K562 (cell line): ENCODE measurements around the gene SMAP2. TPM values are rescaled to one million over a fixed set of nuclear protein-coding genes. Genes with fewer than 3 reads are reported as not detected.

ENCODE experiments used
- CBFA2T3 ChIP-seq: fragments of 450-650 bp; IDR thresholded peaks from 2 replicates; pipeline ENCODE4 v1.6.1; 2017
- CXXC5 ChIP-seq: fragments of 250-450 bp; sonication (Bioruptor Pico); IDR thresholded peaks from 2 replicates; pipeline ENCODE4 v1.8.0; 2022; ENCODE audit warnings: inconsistent platforms, mild to moderate bottlenecking, moderate library complexity
- FOSL1 ChIP-seq: fragments of 200-800 bp; sonication (Bioruptor generic); conservative IDR thresholded peaks from 2 replicates; pipeline ENCODE4 v1.6.1; 2016; ENCODE audit warnings: missing genetic modification characterization, missing compliant biosample characterization
- HDAC8 ChIP-seq: fragments of 450-650 bp; IDR thresholded peaks from 2 replicates; pipeline ENCODE4 v1.6.1; 2016; ENCODE audit warnings: mild to moderate bottlenecking, missing genetic modification characterization, moderate library complexity, missing compliant biosample characterization
- JUN ChIP-seq, 2 experiments: sonication (generic) in 1 of 2; formaldehyde crosslinking in 1 of 2; IDR thresholded peaks; 2 replicates each; pipeline versions ENCODE4 v1.6.1 to v1.8.0; 2012 to 2022; ENCODE audit warnings: borderline replicate concordance in 2 of 2, mild to moderate bottlenecking in 2 of 2, improper control_type of control experiment in 1 of 2, low read depth in 1 of 2, low read length in 1 of 2, missing genetic modification reagents in 1 of 2
- MBD2 ChIP-seq: sonication (generic); IDR thresholded peaks from 2 replicates; pipeline ENCODE4 v1.6.1; 2016; ENCODE audit warnings: low read depth, borderline replicate concordance
- MED1 ChIP-seq: sonication (generic); formaldehyde crosslinking; IDR thresholded peaks from 2 replicates; pipeline ENCODE4 v1.8.1; 2023; ENCODE audit warnings: missing genetic modification reagents, borderline replicate concordance
- MIER1 ChIP-seq: fragments of 450-650 bp; IDR thresholded peaks from 2 replicates; pipeline ENCODE4 v1.6.1; 2016; ENCODE audit warnings: antibody characterized with exemption, mild to moderate bottlenecking, low read depth
- NEUROD1 ChIP-seq: fragments of 150-350 bp; IDR thresholded peaks from 2 replicates; pipeline ENCODE4 v1.6.1; 2014; ENCODE audit warnings: borderline replicate concordance, low read length, low read depth; ENCODE audit not compliant: partially characterized antibody
- NR2C1 ChIP-seq, 2 experiments: fragments of 450-650 bp; IDR thresholded peaks; 2 replicates each; pipeline ENCODE4 v1.6.1; 2017; ENCODE audit warnings: mild to moderate bottlenecking in 2 of 2, antibody characterized with exemption in 1 of 2, inconsistent platforms in 1 of 2, missing compliant biosample characterization in 1 of 2, missing genetic modification characterization in 1 of 2
- POLR2G ChIP-seq: fragments of 200-400 bp; formaldehyde crosslinking; IDR thresholded peaks from 2 replicates; pipeline ENCODE4 v1.6.1; 2017; ENCODE audit warnings: low read depth, mild to moderate bottlenecking, antibody characterized with exemption, low read length, moderate library complexity
- SETDB1 ChIP-seq: IDR thresholded peaks from one replicate; pipeline ENCODE4 v1.6.1; 2012; ENCODE audit warnings: low read length, control low read depth, inconsistent platforms
- TFAP4 ChIP-seq: sonication (generic); formaldehyde crosslinking; IDR thresholded peaks from 2 replicates; pipeline ENCODE4 v1.8.0; 2022; ENCODE audit warnings: missing genetic modification reagents, mild to moderate bottlenecking, moderate library complexity, borderline replicate concordance
- TRIM24 ChIP-seq, 2 experiments: fragments of 450-650 bp; IDR thresholded peaks; 2 replicates each; pipeline ENCODE4 v1.6.1; 2016
- ZNF124 ChIP-seq: sonication (generic); formaldehyde crosslinking; IDR thresholded peaks from 2 replicates; pipeline ENCODE4 v1.8.1; 2022; ENCODE audit warnings: missing genetic modification reagents
- ZNF146 ChIP-seq: IDR thresholded peaks from one replicate; pipeline ENCODE4 v1.6.1; 2018; ENCODE audit warnings: missing compliant biosample characterization; ENCODE audit not compliant: unreplicated experiment
- ZNF253 ChIP-seq: fragments of 250-450 bp; sonication (Bioruptor Pico); conservative IDR thresholded peaks from 2 replicates; pipeline ENCODE4 v1.6.1; 2021; ENCODE audit warnings: mild to moderate bottlenecking
- polyA plus RNA-seq, 8 experiments: library from polyadenylated mRNA; depleted of rRNA in 4 of 8; stranded (reverse) in 5 of 8; unstranded in 3 of 8; fragments of >200 nt; fragmentation: Nextera tagmentation in 2 of 8; fragmentation: Illumina TruSeq in 1 of 8; extraction: Ambion mirVana in 2 of 8; extraction: Trizol in 1 of 8; gene quantifications; 2 replicates each; pipeline versions ENCODE4 v1.2.1 to v1.2.3, GENCODE V29; 2011 to 2014; ENCODE audit warnings: inconsistent platforms in 1 of 8, missing spikeins in 1 of 8
- total RNA-seq, 7 experiments: library from RNA; depleted of rRNA in 6 of 7; stranded (reverse); fragments of >200 nt in 6 of 7; fragmentation: Illumina TruSeq in 2 of 7; extraction: Trizol in 2 of 7; gene quantifications; 2 replicates each; pipeline versions ENCODE4 v1.2.1 to v1.2.3, GENCODE V29; 2011 to 2021; ENCODE audit warnings: low replicate concordance in 1 of 7

Gene SMAP2
- total and polyA plus RNA-seq, 9 of the 15 experiments (the other 6 are each of a cell fraction or from before 2014, with no cell fraction given) = 38.7 to 212 (median 94.1) TPM

DNA sequence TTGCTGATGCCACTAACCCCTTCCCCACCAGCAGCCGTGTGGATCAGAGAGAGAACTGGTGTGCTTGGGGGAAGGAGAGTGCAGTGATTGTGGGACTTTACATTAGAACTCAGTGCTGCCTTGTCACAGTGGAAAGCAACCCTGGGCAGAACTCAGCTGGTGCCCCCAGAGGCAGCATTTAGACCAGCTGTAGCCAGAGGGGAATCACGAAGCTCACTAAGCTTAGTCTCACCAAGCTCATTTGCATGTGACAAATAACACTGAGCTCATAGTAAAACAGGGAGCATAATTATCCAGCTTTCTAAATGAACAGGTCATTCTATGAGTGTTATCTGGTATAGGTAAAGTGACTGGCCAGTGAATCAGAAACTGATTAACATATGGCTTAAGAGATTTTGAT is 9.8 kb upstream of the SMAP2 start (continued):
- TF ChIP-seq NR2C1 (IDR thresholded peaks at IDR 0.05) = no peak
- no peak for TF ChIP-seq NR2C1 (tag; IDR thresholded peaks at IDR 0.05)
- no peak for TF ChIP-seq MIER1
- no peak for TF ChIP-seq POLR2G
- TF ChIP-seq ZNF124 (CRISPR knock-in tag) = no peak
- peak; percentile 48 for TF ChIP-seq FOSL1 (tag)
- TF ChIP-seq ZNF253 = no peak
- TF ChIP-seq CXXC5 = no peak
- no peak for TF ChIP-seq TRIM24 (IDR thresholded peaks at IDR 0.05)
- TF ChIP-seq NEUROD1 = no peak
- TF ChIP-seq HDAC8 = no peak
- TF ChIP-seq CBFA2T3 = peak; percentile 23; the same call in 1 of the 2 replicates
- peak; percentile 42; the same call in 1 of the 2 replicates for TF ChIP-seq TFAP4 (CRISPR knock-in tag)
- no peak for TF ChIP-seq MBD2
- no peak for TF ChIP-seq JUN (IDR thresholded peaks at IDR 0.05; ENCODE audit: borderline replicate concordance, low read depth, low read length)
- no peak for TF ChIP-seq JUN (CRISPR knock-in tag; IDR thresholded peaks at IDR 0.05; ENCODE audit: borderline replicate concordance)
- TF ChIP-seq ZNF146 = no peak
- no peak for TF ChIP-seq MED1 (CRISPR knock-in tag)
- TF ChIP-seq SETDB1 = no peak
